Stimulated activated CD8-positive, alpha-beta memory T cell treated with anti-CD3 and anti-CD28 coated beads, Interleukin-15, amount 100 ng/mL, for 48 hours (primary cell): ENCODE results near the gene PRG2.
"Not testable (repeated sequence)": the region's sequence is repeated elsewhere in the genome, so short reads cannot be mapped to it uniquely, and the experiment has no call there.

Experiments
- DNase-seq, 2 donors: peaks; one replicate each; pipeline ENCODE4 v3.0.0-alpha.2; 2020; ENCODE audit warnings: low read depth in 2 of 2

The PRG2 gene

DNA sequence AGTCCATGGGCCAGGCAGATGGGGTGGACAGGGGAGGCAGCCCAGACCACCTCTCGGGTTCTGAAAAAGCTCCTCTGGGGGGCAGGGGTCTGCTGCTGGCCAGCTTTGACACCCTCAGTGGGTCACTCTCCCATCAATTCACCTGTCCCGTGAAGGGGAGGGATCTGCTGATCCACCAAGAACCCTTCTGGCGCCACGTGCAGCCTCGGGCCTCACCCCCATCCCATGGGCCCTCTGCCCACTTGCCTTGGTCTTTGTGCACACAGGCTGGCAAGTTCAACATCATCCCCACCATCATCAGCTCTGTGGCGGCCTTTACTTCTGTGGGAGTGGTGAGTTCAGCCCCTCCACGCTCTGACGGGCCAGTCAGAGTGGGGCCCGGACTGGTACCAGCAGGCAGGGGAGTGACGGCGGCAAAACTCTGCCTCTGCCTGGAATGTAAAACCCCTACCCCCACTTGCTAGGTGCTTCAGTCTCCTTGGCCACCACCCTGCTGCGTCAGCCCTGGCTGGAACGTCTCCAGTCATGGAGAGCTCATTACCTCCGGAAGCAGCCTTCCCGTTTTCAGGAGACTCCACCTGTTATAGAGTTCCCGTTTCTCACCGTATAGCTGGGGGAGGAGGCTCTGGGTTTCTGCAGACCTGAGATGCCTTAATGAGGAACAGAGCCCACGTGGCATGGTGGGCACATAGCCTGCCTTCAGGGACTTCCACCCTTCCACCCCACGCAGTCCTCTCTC lies 22.2 kb downstream of the PRG2 start:
- no peak for DNase-seq

DNA sequence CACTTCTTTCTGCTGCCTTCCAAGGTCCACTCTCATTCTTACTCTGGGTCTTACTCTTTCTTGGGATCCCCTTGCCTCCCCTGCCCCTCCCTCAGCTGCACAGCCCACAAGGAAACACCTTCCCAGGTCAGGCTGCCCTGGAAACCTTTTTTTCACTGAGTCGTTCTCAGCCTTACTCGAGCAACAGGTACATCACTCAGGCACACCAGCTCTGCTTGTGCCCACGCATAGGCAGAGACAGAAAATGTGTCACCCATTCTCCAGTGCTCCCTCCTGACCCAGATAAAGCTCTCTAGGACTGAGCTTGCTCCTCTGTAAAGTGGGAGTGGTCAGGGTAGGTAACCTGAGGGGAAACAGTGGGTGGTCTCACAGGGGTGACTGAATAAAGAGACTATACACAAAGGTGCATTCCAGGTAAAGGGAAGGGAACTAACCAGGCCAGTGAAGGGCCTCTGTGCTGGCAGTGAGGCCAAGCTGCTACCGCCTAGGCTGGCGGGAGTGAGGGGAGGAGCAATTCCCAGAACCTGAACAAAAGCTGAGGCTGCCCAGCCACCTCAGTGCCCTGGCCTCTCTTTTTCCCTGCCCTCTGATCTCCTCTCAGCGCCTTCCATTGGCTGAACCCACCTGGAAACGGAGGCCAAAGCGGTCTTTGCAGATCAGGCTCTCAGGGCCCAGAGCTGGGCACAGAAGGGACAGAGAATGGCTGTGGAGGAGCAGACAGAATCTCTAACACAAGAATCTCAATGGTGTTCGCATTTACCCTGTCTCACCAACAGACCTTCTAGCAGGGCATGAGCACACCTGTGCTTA lies 25.4 kb downstream of the PRG2 start:
- no peak for DNase-seq

DNA sequence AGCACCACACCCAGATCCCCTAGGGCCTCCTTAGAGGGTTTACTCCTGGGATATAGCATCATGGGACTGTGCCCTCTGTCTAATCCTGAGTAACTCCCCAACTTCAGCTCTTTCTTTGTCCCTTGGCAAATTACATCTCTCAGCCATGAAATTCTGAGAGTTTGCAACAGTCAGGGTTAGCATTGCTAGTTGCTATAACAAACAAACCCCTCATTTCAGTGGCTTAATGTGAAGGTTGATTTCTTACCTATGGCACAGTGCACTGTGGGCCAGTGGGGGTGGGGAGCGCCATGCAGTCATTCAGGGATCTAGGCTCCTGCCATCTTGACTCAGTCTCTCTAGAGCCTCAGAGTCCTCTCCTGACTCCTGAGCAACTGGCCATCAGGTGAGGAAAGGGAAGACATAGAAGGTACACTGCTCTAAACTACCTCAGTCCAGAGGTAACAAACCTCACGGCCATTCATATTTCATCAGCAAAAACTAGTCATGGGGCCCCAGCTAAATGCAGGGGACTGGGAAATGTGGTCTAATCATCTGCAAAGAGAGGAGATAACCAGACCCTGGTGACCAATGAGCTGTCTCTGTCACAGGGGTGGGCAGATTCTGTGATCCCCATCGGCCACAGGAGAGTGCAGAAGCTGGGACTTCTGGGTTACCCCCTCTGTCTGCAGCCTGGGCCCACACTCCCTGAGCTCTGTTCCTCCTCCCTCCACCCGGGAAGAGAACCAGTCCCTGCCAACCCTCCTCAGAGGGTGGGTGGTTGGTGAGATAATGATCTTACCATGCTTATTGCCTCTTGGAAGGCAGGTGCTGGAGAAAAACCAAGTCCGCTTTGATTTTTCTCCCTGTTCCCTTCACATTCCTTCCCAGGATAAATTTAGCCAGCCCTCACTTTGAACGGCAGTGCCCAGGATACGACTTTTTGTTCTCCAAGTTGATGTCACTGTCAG lies 27.0 kb downstream of the PRG2 start:
- no peak for DNase-seq

DNA sequence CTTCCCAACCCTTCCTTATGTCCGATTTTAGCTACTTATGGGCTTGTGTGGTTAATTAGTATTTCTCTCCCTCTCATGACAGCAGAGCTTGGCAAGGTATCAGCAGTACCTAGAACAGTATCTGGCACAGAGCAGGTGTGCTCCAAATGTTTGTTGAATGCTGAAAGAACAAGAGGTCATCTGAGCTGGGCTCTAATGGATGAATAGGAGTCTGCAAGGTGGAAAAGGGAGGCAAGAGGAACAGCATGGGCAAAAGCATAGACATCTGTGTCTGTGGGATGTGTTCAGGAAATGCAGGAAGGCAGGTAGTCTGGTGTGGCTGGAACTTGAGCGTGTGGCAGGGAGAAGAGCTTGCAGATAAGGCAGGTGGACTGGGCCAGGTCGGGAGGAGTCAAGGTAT lies 28.5 kb downstream of the PRG2 start:
- DNase-seq = no peak

DNA sequence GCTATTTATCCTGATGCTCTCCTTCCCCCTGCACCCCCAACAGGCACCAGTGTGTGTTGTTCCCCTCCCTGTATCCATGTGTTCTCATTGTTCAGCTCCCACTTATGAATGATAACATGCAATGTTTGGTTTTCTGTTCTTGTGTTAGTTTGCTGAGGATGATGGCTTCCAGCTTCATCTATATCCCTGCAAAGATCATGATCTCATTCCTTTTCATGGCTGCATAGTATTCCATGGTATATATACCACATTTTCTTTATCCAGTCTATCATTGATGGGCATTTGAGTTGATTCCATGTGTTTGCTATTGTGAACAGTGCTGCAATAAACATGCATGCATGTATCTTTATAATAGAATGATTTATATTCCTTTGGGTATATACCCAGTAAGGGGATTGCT lies 29.0 kb downstream of the PRG2 start:
- DNase-seq = not testable (repeated sequence)

DNA sequence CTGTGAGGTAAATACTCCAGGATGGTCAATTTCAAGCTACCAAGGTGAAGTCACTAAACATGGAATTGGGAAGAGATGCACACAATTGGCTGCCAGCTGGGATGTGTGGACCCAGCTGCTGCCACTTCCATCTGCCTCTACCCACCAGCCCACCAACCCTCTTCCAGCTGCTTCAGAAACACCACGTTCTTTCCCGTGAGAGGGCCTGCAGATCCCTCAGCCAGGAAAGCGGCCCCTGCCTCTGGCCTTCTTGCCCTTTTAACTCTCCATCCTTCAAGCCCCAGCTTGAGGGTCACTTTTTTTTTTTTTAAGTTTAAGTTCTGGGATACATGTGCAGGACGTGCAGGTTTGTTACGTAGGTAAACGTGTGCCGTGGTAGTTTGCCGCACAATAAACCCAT lies 29.5 kb downstream of the PRG2 start:
- DNase-seq = no peak

DNA sequence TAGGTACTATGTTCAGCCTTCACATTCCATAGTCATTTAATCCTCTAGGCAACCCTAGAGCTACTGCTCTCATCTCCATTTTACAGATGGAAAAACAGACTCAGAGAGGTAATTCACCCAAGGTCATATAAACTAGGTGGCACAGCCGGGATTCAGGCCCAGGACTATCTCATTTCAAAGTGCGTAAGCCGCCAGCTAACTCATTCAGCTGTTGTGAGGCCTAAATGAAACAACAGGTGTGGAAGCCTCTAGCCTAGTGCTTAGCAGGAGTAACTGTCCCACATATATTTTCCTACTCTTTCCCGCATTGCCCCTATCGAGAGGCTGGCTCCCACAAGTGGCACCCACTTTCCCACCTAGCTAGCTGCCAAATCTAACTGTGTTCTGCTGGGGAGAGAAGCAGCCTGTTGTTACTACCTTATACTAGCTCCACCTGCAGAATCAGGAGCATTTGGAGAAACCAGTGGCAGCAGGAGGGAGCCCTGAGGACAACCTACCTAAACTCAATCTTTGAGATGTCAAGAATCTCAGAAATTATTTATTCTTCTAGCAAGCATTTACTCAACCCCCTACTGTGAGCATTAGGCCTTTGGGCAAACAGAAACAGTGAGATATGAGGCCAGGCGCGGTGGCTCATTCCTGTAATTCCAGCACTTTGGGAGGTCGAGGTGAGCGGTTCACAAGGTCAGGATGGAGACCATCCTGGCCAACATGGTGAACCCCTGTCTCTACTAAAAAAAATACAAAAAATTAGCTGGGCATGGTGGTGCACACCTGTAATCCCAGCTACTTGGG lies 30.4 kb downstream of the PRG2 start:
- DNase-seq = no peak

DNA sequence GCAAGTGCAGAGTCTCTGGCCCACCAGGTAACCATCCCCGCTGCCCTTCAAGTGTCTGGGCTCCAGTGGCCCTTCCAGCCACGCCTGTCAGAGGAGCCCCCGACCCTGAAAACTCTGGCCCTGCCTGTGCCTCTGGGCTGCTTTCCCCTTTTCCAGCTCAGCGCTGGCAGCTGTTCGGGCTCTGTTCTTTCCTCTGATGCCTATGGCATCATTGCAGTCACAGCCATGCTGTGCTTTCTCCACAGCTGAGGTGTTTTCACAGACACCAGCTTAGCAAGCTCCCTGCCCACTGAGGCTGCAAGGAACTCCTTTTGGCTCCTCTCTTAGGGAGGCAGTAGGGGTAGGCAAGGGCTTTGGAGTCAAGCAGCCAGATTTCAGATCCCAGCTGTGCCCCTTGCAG lies 31.1 kb downstream of the PRG2 start:
- no peak for DNase-seq

DNA sequence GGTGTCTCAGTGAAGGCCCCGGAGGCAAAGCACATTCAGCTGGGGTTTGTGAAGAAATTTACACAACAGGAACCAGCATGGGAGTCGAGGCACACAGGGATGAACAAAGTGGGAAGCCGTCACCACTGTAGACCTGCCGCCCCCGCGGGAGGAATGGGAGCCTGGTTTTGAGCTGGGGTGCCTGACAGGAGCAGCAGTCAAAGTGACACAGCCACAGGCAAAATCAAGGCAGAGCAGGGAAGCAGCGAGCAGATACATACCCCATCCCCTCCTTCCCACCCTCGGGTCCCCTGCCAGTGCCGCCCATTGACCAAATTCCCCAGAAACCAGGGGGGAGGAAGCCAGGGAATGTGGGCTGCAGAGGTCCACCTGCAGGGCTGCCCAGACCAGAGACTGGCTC lies 31.5 kb downstream of the PRG2 start:
- DNase-seq = no peak

DNA sequence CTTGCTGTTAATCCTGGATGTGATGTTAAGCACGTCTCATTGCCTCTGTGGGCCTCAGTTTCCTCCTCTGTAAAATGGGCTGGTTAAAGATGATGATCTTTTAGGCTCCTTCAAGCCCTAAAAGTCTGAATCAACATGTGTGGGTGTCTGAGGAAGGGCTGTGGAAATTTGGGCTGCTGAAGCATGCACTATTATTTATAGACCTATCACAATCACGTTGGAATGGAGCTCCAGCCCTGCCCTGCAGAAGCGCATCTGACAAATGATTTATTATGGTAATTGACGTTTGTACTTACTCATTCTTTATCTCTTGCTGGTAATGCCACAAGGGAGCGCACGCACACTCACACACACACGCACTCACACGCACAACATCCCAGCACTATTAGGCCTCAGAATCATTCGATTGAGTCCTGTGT lies 31.9 kb downstream of the PRG2 start:
- DNase-seq = no peak

DNA sequence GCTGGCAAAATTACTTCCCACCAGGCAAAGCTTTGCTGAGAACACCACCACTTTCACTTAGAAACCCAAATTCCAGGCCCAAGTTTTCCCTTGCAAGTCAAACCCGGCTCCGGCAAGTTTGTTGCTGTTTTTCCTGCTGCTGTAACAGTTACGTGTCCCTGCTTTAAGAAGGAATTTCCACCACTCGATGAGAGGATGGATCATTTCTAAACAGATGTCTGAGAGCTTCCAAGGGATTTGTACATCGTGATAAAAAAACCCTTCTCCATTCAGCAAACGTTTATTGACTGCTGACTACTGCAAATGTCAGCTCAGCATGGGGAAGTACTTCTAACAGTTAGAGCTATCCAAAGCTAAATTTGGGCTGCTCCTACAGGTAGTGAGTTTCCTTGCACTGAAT lies 32.6 kb downstream of the PRG2 start:
- no peak for DNase-seq

DNA sequence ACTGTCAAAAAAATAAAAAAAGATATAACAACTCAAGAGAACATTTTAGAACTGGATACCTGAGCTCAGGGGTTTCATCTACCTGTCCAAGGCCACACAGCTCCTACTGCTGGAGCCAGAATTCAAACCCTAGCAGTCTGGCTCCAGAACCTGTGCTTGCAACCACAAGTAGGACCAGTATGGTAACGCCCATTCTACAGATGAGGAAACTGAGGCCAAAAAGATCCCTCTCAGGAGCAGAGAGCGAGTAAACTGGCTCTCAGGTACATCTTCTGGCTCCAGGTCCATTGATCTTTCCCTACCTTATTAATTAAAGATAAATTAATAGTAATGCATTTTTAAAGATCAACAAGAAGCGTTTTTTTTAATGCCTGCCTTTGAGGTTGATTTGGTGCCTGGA lies 33.1 kb downstream of the PRG2 start:
- no peak for DNase-seq

DNA sequence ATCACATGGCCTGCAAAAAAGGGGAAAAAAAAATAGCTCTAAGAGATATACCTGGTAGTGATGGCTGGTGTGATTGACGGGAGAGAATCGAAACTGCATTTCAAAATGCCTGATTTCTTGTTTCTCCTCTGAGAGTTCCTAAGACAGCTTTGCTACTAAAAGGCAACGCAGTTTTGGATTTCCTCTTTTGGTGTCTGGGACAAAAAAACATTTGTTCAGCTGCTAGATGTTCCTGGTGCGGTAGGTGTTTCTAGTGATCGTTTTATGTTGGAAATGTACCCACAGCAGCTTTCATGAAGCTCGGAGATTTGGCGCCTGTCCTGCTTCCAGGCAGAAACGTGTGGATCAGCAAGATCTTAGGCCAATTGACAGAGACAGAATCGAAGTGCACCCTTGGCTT lies 34.2 kb downstream of the PRG2 start:
- DNase-seq = no peak

DNA sequence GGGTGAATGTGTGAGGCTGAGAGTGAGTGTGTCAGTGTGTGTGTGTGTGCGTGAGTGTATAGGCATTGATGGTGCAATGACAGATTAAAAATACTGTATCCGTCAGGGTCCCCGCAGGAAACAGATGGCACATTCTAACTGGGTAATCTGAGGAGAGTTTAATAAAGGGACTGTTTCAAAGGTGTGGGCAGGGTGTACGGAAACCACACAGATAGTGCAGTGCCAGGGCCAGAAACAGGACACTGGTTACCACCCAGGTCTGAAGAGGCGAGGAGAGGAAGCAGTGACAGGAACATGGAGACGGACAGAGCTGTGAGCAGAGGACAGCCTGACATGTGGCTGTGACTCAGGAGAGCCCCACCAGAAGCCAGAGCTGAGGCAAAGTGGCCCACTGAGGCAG lies 35.8 kb downstream of the PRG2 start:
- no peak for DNase-seq

DNA sequence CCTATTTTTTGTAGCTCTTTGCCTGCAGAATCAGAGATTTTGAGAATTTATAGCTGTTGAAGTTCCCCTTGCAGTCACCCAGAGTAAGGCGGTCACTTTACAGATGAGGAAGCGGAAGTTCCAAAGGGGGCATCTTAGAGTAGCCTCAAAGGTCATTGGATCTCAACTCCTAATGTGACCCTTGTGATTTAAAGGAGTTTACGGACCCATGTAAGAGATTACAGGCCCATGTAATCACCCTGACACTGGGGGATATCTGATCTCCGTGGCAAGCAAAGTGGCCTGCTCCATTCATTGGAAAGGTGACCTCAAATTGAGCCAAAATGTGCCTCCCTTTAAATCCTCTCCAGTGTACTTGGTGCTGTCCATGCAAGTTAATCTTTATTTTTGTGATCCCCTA lies 36.6 kb downstream of the PRG2 start:
- DNase-seq = no peak

DNA sequence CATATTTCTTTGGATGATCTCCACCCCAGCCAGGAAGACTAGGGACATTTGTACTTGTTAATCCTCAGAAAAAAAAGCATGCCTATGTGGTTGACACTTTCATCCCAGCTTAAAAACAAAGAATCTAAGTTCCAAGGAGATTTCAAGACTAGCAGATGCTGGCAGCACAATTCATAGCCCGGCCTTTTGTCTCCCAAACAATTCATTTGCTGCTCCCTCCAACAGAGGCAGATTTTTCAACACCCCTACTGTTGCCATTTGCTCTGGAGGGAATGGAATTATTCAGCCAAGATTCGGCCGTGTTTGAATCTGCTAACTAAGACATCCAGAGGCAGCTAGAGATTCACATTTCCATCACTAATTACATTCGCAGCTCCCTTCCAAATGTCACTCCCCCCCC lies 37.0 kb downstream of the PRG2 start:
- DNase-seq = no peak

DNA sequence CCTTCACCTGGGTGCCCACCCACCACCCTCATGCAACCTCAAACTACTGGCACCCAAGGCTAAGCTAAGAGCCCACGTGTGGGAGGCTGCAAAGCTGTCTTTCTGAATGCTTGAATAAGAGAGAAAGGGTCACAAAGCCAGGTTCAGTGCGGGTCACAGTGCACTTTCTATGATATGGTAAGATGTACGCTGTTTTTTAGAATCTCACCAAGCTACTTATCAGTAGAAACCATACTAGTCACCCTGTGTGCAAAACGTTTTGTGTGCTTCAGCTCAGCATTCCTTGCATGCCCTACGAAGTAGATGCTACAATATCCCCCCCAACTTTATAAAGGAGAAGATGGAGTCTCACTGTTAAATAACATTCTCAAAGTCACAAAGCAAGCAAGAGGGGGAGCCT lies 37.4 kb downstream of the PRG2 start:
- DNase-seq = no peak

DNA sequence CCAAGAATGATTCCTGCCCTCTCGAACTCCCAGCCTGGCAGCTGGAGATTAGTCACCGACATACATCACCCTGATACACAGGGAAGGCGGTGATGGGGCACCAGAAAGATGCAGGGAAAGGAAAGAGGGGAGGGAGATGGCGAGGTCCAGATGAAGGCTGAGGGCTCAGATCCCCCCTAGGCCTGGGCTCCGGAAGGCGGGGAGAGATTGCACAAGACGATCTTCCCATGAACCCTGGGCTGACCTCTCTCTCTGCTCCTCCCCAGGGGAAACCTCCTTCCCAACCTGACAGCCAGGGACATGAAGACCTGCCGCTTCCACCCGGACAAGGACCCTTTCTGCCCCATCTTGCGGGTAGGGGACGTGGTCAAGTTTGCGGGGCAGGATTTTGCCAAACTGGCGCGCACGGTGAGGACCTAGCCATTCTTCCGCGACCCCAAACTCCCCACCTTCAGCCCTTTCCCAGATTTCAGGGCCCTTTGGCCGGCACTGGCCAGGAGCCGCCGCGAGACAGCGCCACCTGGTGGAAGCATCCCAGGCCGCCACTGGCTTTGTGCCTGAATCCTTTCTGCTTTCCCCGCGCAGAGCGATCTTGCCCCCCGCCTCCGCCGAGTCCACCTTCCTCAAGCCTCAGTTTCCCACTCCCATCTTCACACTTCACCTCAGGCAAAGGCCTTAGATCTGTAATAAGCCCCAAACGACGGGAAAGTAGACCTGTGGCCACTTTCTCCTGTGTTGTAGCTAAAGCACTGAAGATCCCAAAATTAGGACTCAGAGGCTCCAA lies 40.8 kb downstream of the PRG2 start:
- DNase-seq = peak; percentile 21 to 40

DNA sequence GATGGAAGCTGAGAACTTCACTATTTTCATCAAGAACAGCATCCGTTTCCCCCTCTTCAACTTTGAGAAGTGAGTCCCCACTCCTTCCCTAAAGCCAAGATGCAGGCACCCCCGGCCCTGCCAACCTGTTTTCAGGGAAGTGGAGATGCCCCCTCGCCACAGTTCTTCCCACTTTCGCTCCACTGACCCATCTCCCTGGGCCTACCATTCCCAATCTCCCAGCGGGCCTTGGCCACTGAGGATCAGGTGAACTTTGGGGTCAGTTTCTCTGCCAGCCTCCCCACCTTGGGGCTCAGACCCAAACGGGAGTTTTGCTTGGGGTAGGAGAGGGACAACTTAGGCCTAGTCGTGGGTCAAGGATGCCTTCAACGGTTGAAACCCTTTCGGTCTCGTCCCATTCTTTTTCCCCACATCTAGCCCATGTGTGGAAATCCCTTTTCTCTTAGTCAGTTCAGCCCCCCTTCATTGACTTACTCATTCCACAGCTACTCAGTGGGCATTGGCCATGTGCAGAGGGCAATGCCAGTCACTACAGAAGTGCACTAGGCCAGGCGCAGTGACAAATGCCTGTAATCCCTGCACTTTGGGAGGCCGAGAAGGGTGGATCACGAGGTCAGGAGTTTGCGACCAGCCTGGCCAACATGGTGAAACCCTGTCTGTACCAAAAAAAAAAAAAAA lies 41.7 kb downstream of the PRG2 start:
- no peak for DNase-seq

DNA sequence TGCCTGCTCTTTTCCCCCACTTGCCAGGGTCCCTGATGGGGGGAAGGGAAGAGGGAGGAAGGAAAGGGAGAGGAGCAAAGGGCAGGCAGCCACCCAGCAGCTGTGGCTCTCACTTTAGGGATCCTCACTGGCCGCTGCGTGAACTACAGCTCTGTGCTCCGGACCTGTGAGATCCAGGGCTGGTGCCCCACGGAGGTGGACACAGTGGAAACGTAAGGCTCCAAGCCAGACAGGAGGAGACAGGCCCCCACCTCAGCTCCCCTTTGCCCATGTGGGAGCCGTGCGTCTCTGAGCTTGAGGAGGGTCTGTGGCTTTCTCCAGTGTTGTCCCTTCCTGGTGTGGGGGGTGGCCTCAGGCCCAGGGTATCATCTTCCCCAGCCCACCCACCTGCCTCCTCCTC lies 42.4 kb downstream of the PRG2 start:
- no peak for DNase-seq
